RWPE1 (cell line): ENCODE measurements around the gene S100A5.
"Not testable (repeated sequence)": the region's sequence is repeated elsewhere in the genome, so short reads cannot be mapped to it uniquely, and the experiment has no call there.

Experiments
- CTCF ChIA-PET: fragments of 350-600 bp; sonication (Branson Sonifier 250); formaldehyde crosslinking; extraction: SDS; loops from one replicate; lab custom pipeline; 2021; lab: Yijun Ruan, JAX
- POLR2A ChIA-PET: fragments of 400-600 bp; formaldehyde crosslinking; extraction: SDS; loops from one replicate; lab custom pipeline; 2020; ENCODE audit warnings: antibody characterized with exemption; ENCODE audit not compliant: low non-redundant PET; lab: Yijun Ruan, JAX
- DNase-seq: peaks from one replicate; pipeline ENCODE4 v3.0.0; 2012; ENCODE audit warnings: low spot score
- H3K27ac ChIP-seq: fragments of 450-650 bp; 2 replicates; pipeline ENCODE4 v1.5.1; 2017
- CTCF ChIP-seq: fragments of 450-650 bp; conservative IDR thresholded peaks from 2 replicates; pipeline ENCODE4 v1.5.1; 2017; ENCODE audit warnings: low read depth, mild to moderate bottlenecking

S100A5 gene

GRCh38 chr1:153531638-153532037 is 9.1 kb downstream of the S100A5 start:
- no peak for TF ChIP-seq CTCF
- peak overlapping the region; percentile 51; the same call in 1 of the 2 replicates for H3K27ac ChIP-seq
- CTCF ChIA-PET: interaction anchor here (0.6 to 5.3 kb wide), 4 partner anchors 23 to 105 kb away, joined by 3 to 32 read pairs (median 4); no protein-coding TSS in a partner anchor
- DNase-seq: no peak
- POLR2A ChIA-PET: no interaction called here

GRCh38 chr1:153527683-153528040 is 13.1 kb downstream of the S100A5 start:
- peak overlapping the region; percentile 98 for H3K27ac ChIP-seq
- DNase-seq: no peak
- TF ChIP-seq CTCF: no peak
- CTCF ChIA-PET: interaction anchor here (0.5 to 1.5 kb wide), 7 partner anchors 17 to 186 kb away, joined by 3 to 4 read pairs (median 3); no protein-coding TSS in a partner anchor
- POLR2A ChIA-PET: interaction anchor here (2.7 kb wide), 1 partner anchor 12 kb away, joined by 7 read pairs; no protein-coding TSS in a partner anchor

- ChIA-PET POLR2A (interaction anchor here (1.3 to 2.7 kb wide), 2 partner anchors 9 to 11 kb away, joined by 5 to 7 read pairs; partner anchors contain the start of gene S100A6), CTCF (interaction anchor here (0.5 to 1.5 kb wide), 6 partner anchors 17 to 186 kb away, joined by 3 to 4 read pairs (median 4); no protein-coding TSS in a partner anchor)
- H3K27ac ChIP-seq: peak overlapping the region; percentile 98
- TF ChIP-seq CTCF: no peak
- DNase-seq: peak; percentile 88
These were observed 13.6 kb downstream of the S100A5 start for GRCh38 chr1:153527023-153527682.

- peak overlapping the region; percentile 98 for H3K27ac ChIP-seq
- CTCF ChIA-PET: interaction anchor here (0.6 to 1.5 kb wide), 3 partner anchors 16 to 173 kb away, joined by 3 to 4 read pairs (median 3); no protein-coding TSS in a partner anchor
- POLR2A ChIA-PET: interaction anchor here (0.5 to 2.7 kb wide), 5 partner anchors 9 to 108 kb away, joined by 3 to 7 read pairs (median 5); partner anchors contain the start of genes S100A2 and S100A6
- no peak for TF ChIP-seq CTCF
- peak; percentile 47 for DNase-seq
These were observed 14.6 kb downstream of the S100A5 start for GRCh38 chr1:153526132-153526543.

- POLR2A ChIA-PET: interaction anchor here (1.3 to 2.7 kb wide), 4 partner anchors 10 to 41 kb away, joined by 3 to 7 read pairs (median 6); partner anchors contain the start of genes S100A2 and S100A6
- H3K27ac ChIP-seq: peak overlapping the region; percentile 98
- CTCF ChIA-PET: no interaction called here
- DNase-seq: no peak
- TF ChIP-seq CTCF: no peak
These were observed 15.5 kb downstream of the S100A5 start for GRCh38 chr1:153525088-153525728.

DNA sequence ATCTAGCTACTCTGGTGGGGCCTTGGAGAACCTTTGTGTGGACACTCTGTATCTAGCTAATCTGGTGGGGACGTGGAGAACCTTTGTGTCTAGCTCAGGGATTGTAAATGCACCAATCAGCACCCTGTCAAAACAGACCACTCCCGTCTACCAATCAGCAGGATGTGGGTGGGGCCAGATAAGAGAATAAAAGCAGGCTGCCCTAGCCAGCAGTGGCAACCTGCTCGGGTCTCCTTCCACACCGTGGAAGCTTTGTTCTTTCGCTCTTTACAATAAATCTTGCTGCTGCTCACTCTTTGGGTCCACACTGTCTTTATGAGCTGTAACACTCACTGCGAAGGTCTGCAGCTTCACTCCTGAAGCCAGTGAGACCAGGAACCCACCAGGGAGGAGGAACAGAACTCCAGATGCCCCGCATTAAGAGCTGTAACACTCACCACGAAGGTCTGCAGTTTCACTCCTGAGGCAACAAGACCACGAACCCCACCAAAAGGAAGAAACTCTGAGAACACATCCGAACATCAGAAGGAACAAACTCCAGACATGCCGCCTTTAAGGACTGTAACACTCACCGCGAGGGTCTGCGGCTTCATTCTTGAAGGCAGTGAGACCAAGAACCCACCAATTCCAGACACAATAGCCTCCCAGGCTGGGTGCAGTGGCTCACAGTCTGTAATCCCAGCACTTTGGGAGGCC is 18.2 kb downstream of the S100A5 start:
- peak overlapping the region; percentile 54 for H3K27ac ChIP-seq
- POLR2A ChIA-PET, DNase-seq: not testable (repeated sequence)
- CTCF ChIA-PET: interaction anchor here (0.6 kb wide), 2 partner anchors 12 to 487 kb away, joined by 3 to 5 read pairs; no protein-coding TSS in a partner anchor

DNA sequence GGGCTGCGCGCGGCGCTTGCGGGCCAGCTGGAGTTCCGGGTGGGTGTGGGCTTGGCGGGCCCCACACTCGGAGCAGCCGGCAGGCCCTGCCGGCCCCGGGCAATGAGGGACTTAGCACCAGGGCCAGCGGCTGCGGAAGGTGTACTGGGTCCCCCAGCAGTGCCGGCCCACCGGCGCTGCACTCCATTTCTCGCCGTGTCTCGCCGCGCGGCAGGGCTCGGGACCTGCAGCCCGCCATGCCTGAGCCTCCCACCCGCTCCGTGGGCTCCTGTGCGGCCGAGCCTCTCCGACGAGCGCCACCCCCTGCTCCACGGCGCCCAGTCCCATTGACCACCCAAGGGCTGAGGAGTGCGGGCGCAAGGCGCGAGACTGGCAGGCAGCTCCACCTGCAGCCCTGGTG is 18.9 kb downstream of the S100A5 start:
- peak overlapping the region; percentile 54 for H3K27ac ChIP-seq
- CTCF ChIA-PET: interaction anchor here (1.0 kb wide), 1 partner anchor 11 kb away, joined by 3 read pairs; no protein-coding TSS in a partner anchor
- POLR2A ChIA-PET, DNase-seq: not testable (repeated sequence)
